H1 (cell line): Measurements from ENCODE around the gene FANK1. TPM values are rescaled to one million over a fixed set of nuclear protein-coding genes. Genes with fewer than 3 reads are reported as not detected.

Experiments
- CTCF ChIA-PET: fragments of 300-600 bp; sonication (Branson Sonifier 250); formaldehyde crosslinking; loops from one replicate; lab custom pipeline; 2021; ENCODE audit not compliant: partially characterized antibody; lab: Charles Lee
- POLR2A ChIA-PET: fragments of 300-600 bp; sonication (Branson Sonifier 250); formaldehyde crosslinking; loops from one replicate; lab custom pipeline; 2021; ENCODE audit warnings: inconsistent platforms; ENCODE audit not compliant: partially characterized antibody; lab: Charles Lee
- DNase-seq, 2 experiments: peaks; one replicate each; pipeline versions ENCODE4 v3.0.0 to v3.0.0-alpha.2; 2010 to 2022; ENCODE audit warnings: low spot score in 2 of 2, low read depth in 1 of 2, mixed read lengths in 1 of 2
- FAIRE-seq: peaks from 2 replicates; lab custom pipeline; 2011; peaks lifted over from hg19 to GRCh38; lab: Jason Lieb, UNC
- H2AFZ ChIP-seq: 2 replicates; pipeline ENCODE4 v1.8.1; 2012; ENCODE audit warnings: low read length, inconsistent platforms
- H2AK5ac ChIP-seq: 2 replicates; pipeline ENCODE4 v1.6.1; 2013; ENCODE audit warnings: low read depth, low read length
- H2BK120ac ChIP-seq: replicated peaks from 2 replicates; pipeline ENCODE3; 2013; ENCODE audit warnings: low read depth, low read length, inconsistent platforms
- H2BK12ac ChIP-seq: 2 replicates; pipeline ENCODE4 v1.6.1; 2013; ENCODE audit warnings: low read depth, low read length
- H2BK15ac ChIP-seq: 2 replicates; pipeline ENCODE4 v1.6.1; 2013; ENCODE audit warnings: low read length
- H2BK20ac ChIP-seq: 2 replicates; pipeline ENCODE4 v1.6.1; 2013; ENCODE audit warnings: low read length
- H2BK5ac ChIP-seq: 2 replicates; pipeline ENCODE4 v1.6.1; 2013; ENCODE audit warnings: low read depth, low read length
- H3K14ac ChIP-seq: 2 replicates; pipeline ENCODE4 v1.6.1; 2013; ENCODE audit warnings: inconsistent platforms; ENCODE audit not compliant: insufficient read length
- H3K18ac ChIP-seq: 2 replicates; pipeline ENCODE4 v1.6.1; 2013; ENCODE audit warnings: low read length; ENCODE audit errors: extremely low read depth
- H3K23ac ChIP-seq: 2 replicates; pipeline ENCODE4 v1.6.1; 2013; ENCODE audit warnings: inconsistent platforms; ENCODE audit not compliant: insufficient read length
- H3K23me2 ChIP-seq: 2 replicates; pipeline ENCODE4 v1.6.1; 2013; ENCODE audit warnings: low read depth, low read length
- H3K27ac ChIP-seq: 2 replicates; pipeline ENCODE4 v1.6.1; 2011; ENCODE audit warnings: low read depth, low read length, inconsistent platforms
- H3K27me3 ChIP-seq, 4 experiments: replicated peaks in 1 of 4; 1 replicate in 1 of 4; 2 replicates in 3 of 4; pipeline versions ENCODE4 v1.6.1 to v1.8.1; 2011 to 2013; ENCODE audit warnings: low read length in 3 of 4, mild to moderate bottlenecking in 3 of 4, inconsistent platforms in 2 of 4, mixed read lengths in 2 of 4, moderate library complexity in 1 of 4; ENCODE audit not compliant: control insufficient read depth in 3 of 4, insufficient read depth in 3 of 4; ENCODE audit errors: extremely low read depth in 1 of 4
- H3K36me3 ChIP-seq, 4 experiments: 2 replicates each; pipeline versions ENCODE4 v1.6.1 to v1.8.1; 2011 to 2013; ENCODE audit warnings: mild to moderate bottlenecking in 4 of 4, low read length in 3 of 4, moderate library complexity in 2 of 4, control low read depth in 1 of 4, inconsistent platforms in 1 of 4; ENCODE audit not compliant: insufficient read depth in 4 of 4, control insufficient read depth in 2 of 4
- H3K4ac ChIP-seq: replicated peaks from 2 replicates; pipeline ENCODE3; 2013; ENCODE audit warnings: low read length, low read depth, mixed read lengths, inconsistent platforms; ENCODE audit not compliant: insufficient read length
- H3K4me1 ChIP-seq, 4 experiments: replicated peaks in 1 of 4; 1 replicate in 1 of 4; 2 replicates in 3 of 4; pipeline versions ENCODE4 v1.6.1 to v1.8.1; 2011 to 2013; ENCODE audit warnings: low read length in 3 of 4, inconsistent platforms in 2 of 4, mixed read lengths in 1 of 4; ENCODE audit not compliant: insufficient read depth in 4 of 4, control insufficient read depth in 3 of 4
- H3K4me2 ChIP-seq, 2 experiments: 2 replicates each; pipeline versions ENCODE4 v1.6.1 to v1.8.1; 2011 to 2013; ENCODE audit warnings: low read depth in 2 of 2, low read length in 2 of 2, control low read depth in 1 of 2, inconsistent platforms in 1 of 2, mild to moderate bottlenecking in 1 of 2; ENCODE audit not compliant: insufficient read depth in 1 of 2
- H3K4me3 ChIP-seq, 4 experiments: fragments of 200-600, 300-600 bp in 1 of 4; sonication (generic), shearing (Covaris generic), sonication (Bioruptor Twin) in 1 of 4; 2 replicates each; pipeline versions ENCODE4 v1.5.1 to v1.8.1; 2011 to 2016; ENCODE audit warnings: low read length in 4 of 4, low read depth in 3 of 4, control low read depth in 2 of 4, inconsistent platforms in 2 of 4, mild to moderate bottlenecking in 2 of 4, mixed read lengths in 1 of 4, moderate library complexity in 1 of 4; ENCODE audit not compliant: insufficient read depth in 2 of 4; ENCODE audit errors: extremely low read depth in 1 of 4
- H3K56ac ChIP-seq: replicated peaks from 2 replicates; pipeline ENCODE3; 2013; ENCODE audit warnings: low read depth, mild to moderate bottlenecking, mixed read lengths, low read length, inconsistent platforms; ENCODE audit not compliant: insufficient read length
- H3K79me1 ChIP-seq: 2 replicates; pipeline ENCODE4 v1.6.1; 2013; ENCODE audit warnings: low read depth, low read length, control low read depth
- H3K79me2 ChIP-seq, 2 experiments: 2 replicates each; pipeline versions ENCODE4 v1.6.1 to v1.8.1; 2012 to 2013; ENCODE audit warnings: low read length in 2 of 2, mild to moderate bottlenecking in 2 of 2, inconsistent platforms in 1 of 2; ENCODE audit not compliant: insufficient read depth in 2 of 2, control insufficient read depth in 1 of 2
- H3K9ac ChIP-seq, 4 experiments: replicated peaks in 1 of 4; 1 replicate in 1 of 4; 2 replicates in 3 of 4; pipeline versions ENCODE4 v1.6.1 to v1.8.1; 2011 to 2013; ENCODE audit warnings: low read depth in 3 of 4, low read length in 3 of 4, control low read depth in 2 of 4, mild to moderate bottlenecking in 2 of 4, moderate library complexity in 2 of 4, inconsistent platforms in 1 of 4; ENCODE audit errors: extremely low read depth in 1 of 4
- H3K9me3 ChIP-seq, 2 experiments: 2 replicates each; pipeline versions ENCODE4 v1.6.1 to v1.8.1; 2012 to 2013; ENCODE audit warnings: mild to moderate bottlenecking in 2 of 2, moderate library complexity in 2 of 2, control low read depth in 1 of 2, inconsistent platforms in 1 of 2, low read depth in 1 of 2, low read length in 1 of 2, mixed read lengths in 1 of 2; ENCODE audit not compliant: insufficient read depth in 2 of 2
- H4K20me1 ChIP-seq, 2 experiments: replicated peaks in 1 of 2; 2 replicates each; pipeline versions ENCODE3 to v1.8.1; 2011 to 2013; ENCODE audit warnings: inconsistent platforms in 2 of 2, low read length in 2 of 2, mild to moderate bottlenecking in 1 of 2; ENCODE audit not compliant: insufficient read depth in 2 of 2, control insufficient read depth in 1 of 2
- H4K5ac ChIP-seq: 2 replicates; pipeline ENCODE4 v1.6.1; 2013; ENCODE audit warnings: low read length, low read depth, mixed read lengths, inconsistent platforms; ENCODE audit not compliant: insufficient read length
- H4K8ac ChIP-seq: 2 replicates; pipeline ENCODE4 v1.8.0; 2013; ENCODE audit warnings: mild to moderate bottlenecking, moderate library complexity, low read length, inconsistent platforms; ENCODE audit not compliant: insufficient read depth; ENCODE audit errors: extremely low read depth
- H4K91ac ChIP-seq: replicated peaks from 2 replicates; pipeline ENCODE3; 2013; ENCODE audit warnings: low read length, mixed read lengths, inconsistent platforms; ENCODE audit not compliant: insufficient read length
- ATF2 ChIP-seq: IDR thresholded peaks from 2 replicates; pipeline ENCODE4 v1.6.1; 2012; ENCODE audit warnings: low read length, inconsistent platforms
- BACH1 ChIP-seq: IDR thresholded peaks from 2 replicates; pipeline ENCODE4 v1.6.1; 2012; ENCODE audit warnings: low read length, improper control_type of control experiment
- CBX8 ChIP-seq: fragments of 300-800, 300-1000 bp; sonication (generic); IDR thresholded peaks from 2 replicates; pipeline ENCODE4 v1.7.1; 2016; ENCODE audit warnings: low read depth, low read length, borderline replicate concordance
- CTBP2 ChIP-seq: IDR thresholded peaks from 2 replicates; pipeline ENCODE4 v1.7.0; 2011; ENCODE audit warnings: borderline replicate concordance, mild to moderate bottlenecking, moderate library complexity, mixed read lengths, low read length; ENCODE audit not compliant: insufficient read depth, insufficient read length
- EP300 ChIP-seq, 2 experiments: IDR thresholded peaks; 1 replicate in 1 of 2; 2 replicates in 1 of 2; pipeline ENCODE4 v1.6.1; 2011 to 2012; ENCODE audit warnings: low read depth in 2 of 2, low read length in 2 of 2, mild to moderate bottlenecking in 2 of 2, borderline replicate concordance in 1 of 2, inconsistent platforms in 1 of 2, moderate library complexity in 1 of 2
- GTF2F1 ChIP-seq: IDR thresholded peaks from 2 replicates; pipeline ENCODE4 v1.6.1; 2012; ENCODE audit warnings: low read depth, low read length, improper control_type of control experiment, borderline replicate concordance
- JUN ChIP-seq: IDR thresholded peaks from 2 replicates; pipeline ENCODE4 v1.6.1; 2011; ENCODE audit warnings: low read depth, mild to moderate bottlenecking, improper control_type of control experiment, low read length
- MAX ChIP-seq: IDR thresholded peaks from 2 replicates; pipeline ENCODE4 v1.6.1; 2012; ENCODE audit warnings: inconsistent platforms
- SIX5 ChIP-seq: IDR thresholded peaks from 2 replicates; pipeline ENCODE4 v1.6.1; 2011; ENCODE audit warnings: mild to moderate bottlenecking, low read depth, low read length
- SP2 ChIP-seq: IDR thresholded peaks from 2 replicates; pipeline ENCODE4 v1.6.1; 2012; ENCODE audit warnings: mild to moderate bottlenecking, low read length, inconsistent platforms
- TAF1 ChIP-seq: IDR thresholded peaks from 2 replicates; pipeline ENCODE4 v1.6.1; 2011; ENCODE audit warnings: mild to moderate bottlenecking, low read depth, low read length
- TBP ChIP-seq: IDR thresholded peaks from 2 replicates; pipeline ENCODE4 v1.6.1; 2011; ENCODE audit warnings: low read depth, low read length, improper control_type of control experiment
- WGBS, 2 experiments: shearing (Covaris generic) in 1 of 2; methylation state at CpG; one replicate each; pipeline versions ENCODE4 v1.1.6 to v1.1.7; 2013 to 2015; ENCODE audit warnings: low lambda C conversion rate in 2 of 2, mixed read lengths in 2 of 2, inconsistent platforms in 1 of 2, low coverage in 1 of 2, missing lambda C conversion rate in 1 of 2; ENCODE audit not compliant: insufficient replicate concordance in 2 of 2, insufficient coverage in 1 of 2, insufficient read length in 1 of 2; ENCODE audit errors: extremely low coverage in 1 of 2, missing lambda C conversion rate in 1 of 2; 5-methylcytosine and 5-hydroxymethylcytosine counted together
- polyA plus RNA-seq, 7 experiments: library from polyadenylated mRNA; depleted of rRNA in 3 of 7; stranded (reverse) in 5 of 7; unstranded in 2 of 7; fragments of >200 nt in 5 of 7; fragments of 200-250 nt in 2 of 7; gene quantifications; 1 replicate in 5 of 7; 2 replicates in 1 of 7; 4 replicates in 1 of 7; pipeline versions ENCODE4 v1.2.1 to v1.2.3, GENCODE V29; 2011 to 2013; ENCODE audit warnings: missing spikeins in 2 of 7, mixed read lengths in 2 of 7
- total RNA-seq: library from RNA; stranded (reverse); fragmentation: NEBNext Ultra II Directional; extraction: Animal tissue kit (Norgen Biotek cat#: 25700); gene quantifications from 2 replicates; pipeline ENCODE4 v1.2.1, GENCODE V29; 2021

FANK1 gene
- total and polyA plus RNA-seq, 2 of the 8 experiments (the other 6 are each of a cell fraction or from before 2014, with no cell fraction given) = 1.2 TPM; not detected in 1

- H3K36me3 ChIP-seq = no peaks in the 10 kb centered on the region
- peaks cover 0 to 9% (median 4%) of the 10 kb centered on the region in 4 experiments; a peak in 5 of 7 replicates for H3K4me1 ChIP-seq
- no peaks in the 10 kb centered on the region for H3K23me2 ChIP-seq
- no peak overlapping the region for H3K23ac ChIP-seq
- no peak for DNase-seq
- H3K4me3 ChIP-seq = no peak overlapping the region
- H3K9me3 ChIP-seq = no peaks in the 10 kb centered on the region
- H3K56ac ChIP-seq = no peak overlapping the region
- no peak overlapping the region for H3K4ac ChIP-seq
- H2AK5ac ChIP-seq = no peak overlapping the region
- H2BK5ac ChIP-seq = 0 out of 2 replicates have a peak overlapping the region, but pooled peaks have one; percentile 47
- H3K27ac ChIP-seq = no peak overlapping the region
- no peaks in the 10 kb centered on the region for H3K27me3 ChIP-seq
- no peak overlapping the region for H3K14ac ChIP-seq
- peak overlapping the region; percentile 22; the same call in 1 of the 2 replicates for H4K8ac ChIP-seq
- POLR2A ChIA-PET = interaction anchor here (0.6 kb wide), 1 partner anchor 21 kb away, joined by 3 read pairs; no protein-coding TSS in a partner anchor
- H4K5ac ChIP-seq = no peak overlapping the region
- CTCF ChIA-PET = no interaction called here
- peak overlapping the region; percentile 78; the same call in 1 of the 2 replicates for H2AFZ ChIP-seq
- no peaks in the 10 kb centered on the region for H3K79me2 ChIP-seq
- H3K4me2 ChIP-seq = no peak overlapping the region
- H2BK120ac ChIP-seq = no peak overlapping the region
- 80% methylated on average over 12 of the region's 12 CpGs; no CpG with 5 or more reads in 1 of the 2 experiments for WGBS, 2 experiments
- no peaks in the 10 kb centered on the region for H3K79me1 ChIP-seq
- no peak overlapping the region for H3K18ac ChIP-seq
- no peak for FAIRE-seq
- H2BK15ac ChIP-seq = no peak overlapping the region
- no peaks in the 10 kb centered on the region for H4K20me1 ChIP-seq
- H3K9ac ChIP-seq = no peak overlapping the region
- no peak overlapping the region; the same call in 1 of the 2 replicates for H2BK12ac ChIP-seq
- H2BK20ac ChIP-seq = no peak overlapping the region
- H4K91ac ChIP-seq = no peak overlapping the region
- TF ChIP-seq CTBP2 (no peak), EP300 (IDR thresholded peaks at IDR 0.05; ENCODE audit: borderline replicate concordance in 1 of 2, low read depth in 2 of 2, low read length in 2 of 2) (no peak), BACH1 (no peak), CBX8 (no peak), JUN (no peak), ATF2 (no peak), TBP (no peak), GTF2F1 (no peak), SP2 (no peak), SIX5 (no peak), MAX (no peak), TAF1 (no peak)
These were observed 145.5 kb downstream of the FANK1 start for GRCh38 chr10:126041804-126042231.
